ENCODE results near the gene SEMA3F. TPM values are rescaled to one million over a fixed set of nuclear protein-coding genes. Genes with fewer than 3 reads are reported as not detected.

The SEMA3F gene
- total RNA-seq, 1 experiment from 2014 or later: 3.9 TPM

GRCh38 chr3:50157827-50158529 lies 2.9 kb downstream of the SEMA3F start:
- ChIA-PET POLR2A (ENCODE audit: low non-redundant PET) (no interaction called here), CTCF (no interaction called here)
- H3K27me3 ChIP-seq (replicated peaks; ENCODE audit: insufficient read depth, low read depth, low read length, poor library complexity): no peaks in the 10 kb centered on the region
- DNase-seq (ENCODE audit: low spot score): no peak
- BruUV-seq (replicated peaks): no TSS peak
- no peaks in the 10 kb centered on the region for H3K4me1 ChIP-seq (ENCODE audit: insufficient read depth, low read length, poor library complexity, severe bottlenecking)
- no peak overlapping the region for H3K4me3 ChIP-seq (ENCODE audit: low read depth, low read length, poor library complexity, severe bottlenecking)
- no peaks in the 10 kb centered on the region for H3K9me3 ChIP-seq (ENCODE audit: low read depth, low read length, poor library complexity, severe bottlenecking)
- H3K36me3 ChIP-seq (ENCODE audit: insufficient read depth, low read length, poor library complexity, severe bottlenecking): no peaks in the 10 kb centered on the region
- TF ChIP-seq EZH2 (IDR thresholded peaks at IDR 0.05; ENCODE audit: borderline replicate concordance, low read depth, low read length, poor library complexity, severe bottlenecking) (no peak), CTCF (conservative IDR thresholded peaks at IDR 0.05; ENCODE audit: low read depth, low read length) (no peak)
- H3K27ac ChIP-seq (ENCODE audit: low read depth, low read length, poor library complexity, severe bottlenecking): no peak overlapping the region
- intact Hi-C loops (cut with micrococcal nuclease; ENCODE audit: unreplicated experiment): no loop called here

- no peak overlapping the region for H3K27ac ChIP-seq (ENCODE audit: low read depth, low read length, poor library complexity, severe bottlenecking)
- CTCF ChIA-PET: no interaction called here
- H3K36me3 ChIP-seq (ENCODE audit: insufficient read depth, low read length, poor library complexity, severe bottlenecking): no peaks in the 10 kb centered on the region
- H3K4me3 ChIP-seq (ENCODE audit: low read depth, low read length, poor library complexity, severe bottlenecking): no peak overlapping the region
- DNase-seq (ENCODE audit: low spot score): no peak
- H3K4me1 ChIP-seq (ENCODE audit: insufficient read depth, low read length, poor library complexity, severe bottlenecking): peaks cover 4% of the 10 kb centered on the region
- H3K9me3 ChIP-seq (ENCODE audit: low read depth, low read length, poor library complexity, severe bottlenecking): no peaks in the 10 kb centered on the region
- no TSS peak for BruUV-seq (replicated peaks)
- no peaks in the 10 kb centered on the region for H3K27me3 ChIP-seq (replicated peaks; ENCODE audit: insufficient read depth, low read depth, low read length, poor library complexity)
- POLR2A ChIA-PET (ENCODE audit: low non-redundant PET): no interaction called here
- TF ChIP-seq CTCF (conservative IDR thresholded peaks at IDR 0.05; ENCODE audit: low read depth, low read length) (no peak), EZH2 (IDR thresholded peaks at IDR 0.05; ENCODE audit: borderline replicate concordance, low read depth, low read length, poor library complexity, severe bottlenecking) (no peak)
- intact Hi-C loops (cut with micrococcal nuclease; ENCODE audit: unreplicated experiment): no loop called here
These were observed 3.5 kb downstream of the SEMA3F start for GRCh38 chr3:50158530-50159146.

GRCh38 chr3:50160561-50160983 lies 5.4 kb downstream of the SEMA3F start:
- no peak for TF ChIP-seq CTCF (conservative IDR thresholded peaks at IDR 0.05; ENCODE audit: low read depth, low read length)
- POLR2A ChIA-PET (ENCODE audit: low non-redundant PET): no interaction called here
- intact Hi-C loops (cut with micrococcal nuclease; ENCODE audit: unreplicated experiment): no loop called here
- H3K9me3 ChIP-seq (ENCODE audit: low read depth, low read length, poor library complexity, severe bottlenecking): no peaks in the 10 kb centered on the region
- H3K4me3 ChIP-seq (ENCODE audit: low read depth, low read length, poor library complexity, severe bottlenecking): no peak overlapping the region
- peaks cover 14% of the 10 kb centered on the region for H3K4me1 ChIP-seq (ENCODE audit: insufficient read depth, low read length, poor library complexity, severe bottlenecking)
- DNase-seq (ENCODE audit: low spot score): no peak
- H3K36me3 ChIP-seq (ENCODE audit: insufficient read depth, low read length, poor library complexity, severe bottlenecking): no peaks in the 10 kb centered on the region
- H3K27me3 ChIP-seq (replicated peaks; ENCODE audit: insufficient read depth, low read depth, low read length, poor library complexity): no peaks in the 10 kb centered on the region
- CTCF ChIA-PET: no interaction called here
- no TSS peak for BruUV-seq (replicated peaks)
- no peak overlapping the region for H3K27ac ChIP-seq (ENCODE audit: low read depth, low read length, poor library complexity, severe bottlenecking)

Data from A673 (cell line).